Endodermal cell (in vitro differentiated cells): ENCODE results near the gene MRGPRE. TPM values are rescaled to one million over a fixed set of nuclear protein-coding genes. Genes with fewer than 3 reads are reported as not detected.

Experiments used
- DNase-seq: peaks from one replicate; pipeline ENCODE4 v3.0.0-alpha.2; 2017
- H3K27ac ChIP-seq: 2 replicates; pipeline ENCODE4 v1.5.1; 2013; ENCODE audit warnings: mild to moderate bottlenecking, low read depth, low read length, moderate library complexity
- H3K27me3 ChIP-seq: 2 replicates; pipeline ENCODE4 v1.6.1; 2013; ENCODE audit warnings: mild to moderate bottlenecking, low read length, moderate library complexity; ENCODE audit not compliant: insufficient read depth, control insufficient read depth, poor library complexity, severe bottlenecking
- H3K36me3 ChIP-seq: 2 replicates; pipeline ENCODE4 v1.7.0; 2013; ENCODE audit warnings: mild to moderate bottlenecking, low read length, moderate library complexity; ENCODE audit not compliant: control insufficient read depth, insufficient read depth
- H3K4me1 ChIP-seq: one replicate; pipeline ENCODE4 v1.7.0; 2013; ENCODE audit warnings: low read length; ENCODE audit not compliant: control insufficient read depth, insufficient read depth
- H3K4me3 ChIP-seq: 2 replicates; pipeline ENCODE4 v1.5.1; 2013; ENCODE audit warnings: mild to moderate bottlenecking, low read length, moderate library complexity
- H3K9ac ChIP-seq: 2 replicates; pipeline ENCODE4 v1.6.1; 2013; ENCODE audit warnings: mild to moderate bottlenecking, low read length, moderate library complexity; ENCODE audit not compliant: poor library complexity, severe bottlenecking; ENCODE audit errors: extremely low read depth
- H3K9me3 ChIP-seq: 2 replicates; pipeline ENCODE4 v1.6.1; 2013; ENCODE audit warnings: mild to moderate bottlenecking, low read length, moderate library complexity; ENCODE audit not compliant: control insufficient read depth
- H3K27ac Mint-ChIP-seq: 2 replicates; pipeline ENCODE4 v1.8.0; 2020; ENCODE audit warnings: mixed read lengths
- H3K27me3 Mint-ChIP-seq: 2 replicates; pipeline ENCODE4 v1.8.0; 2021; ENCODE audit warnings: mild to moderate bottlenecking, mixed read lengths; ENCODE audit not compliant: insufficient read depth
- H3K36me3 Mint-ChIP-seq: 2 replicates; pipeline ENCODE4 v1.8.0; 2020; ENCODE audit warnings: low read depth, mixed read lengths
- H3K4me1 Mint-ChIP-seq: 2 replicates; pipeline ENCODE4 v1.8.0; 2020; ENCODE audit warnings: mixed read lengths
- H3K4me3 Mint-ChIP-seq: 2 replicates; pipeline ENCODE4 v1.8.0; 2020; ENCODE audit warnings: mild to moderate bottlenecking, moderate library complexity, mixed read lengths
- H3K9me3 Mint-ChIP-seq: 2 replicates; pipeline ENCODE4 v1.8.0; 2020; ENCODE audit warnings: mild to moderate bottlenecking, mixed read lengths
- CTCF ChIP-seq: fragments of 200-600 bp; sonication (generic); conservative IDR thresholded peaks from 2 replicates; pipeline ENCODE4 v1.5.0; 2021; ENCODE audit warnings: antibody characterized with exemption, mild to moderate bottlenecking
- WGBS, 2 experiments: methylation state at CpG; one replicate each; pipeline versions ENCODE4 v1.1.5 to v1.1.7; 2013; ENCODE audit warnings: missing lambda C conversion rate in 2 of 2, mixed read lengths in 1 of 2; ENCODE audit not compliant: insufficient coverage in 1 of 2, insufficient read length in 1 of 2; 5-methylcytosine and 5-hydroxymethylcytosine counted together
- total RNA-seq, 2 donors: library from RNA; stranded (reverse); fragmentation: NEBNext Ultra II Directional in 1 of 2; extraction: Animal tissue kit (Norgen Biotek cat#: 25700) in 1 of 2; gene quantifications; 2 replicates in 1 of 2; 3 replicates in 1 of 2; pipeline ENCODE4 v1.2.1, GENCODE V29; 2021

The MRGPRE gene
- total RNA-seq, 2 donors from 2014 or later, result not detected

- no peak overlapping the region for H3K4me3 Mint-ChIP-seq
- peaks cover 43% of the 10 kb centered on the region for H3K9me3 Mint-ChIP-seq
- no peaks in the 10 kb centered on the region for H3K4me1 ChIP-seq
- H3K36me3 Mint-ChIP-seq, result no peaks in the 10 kb centered on the region
- no peaks in the 10 kb centered on the region for H3K36me3 ChIP-seq
- no peak overlapping the region for H3K27ac ChIP-seq
- WGBS, 2 experiments, result 86 to 90% methylated on average over 1 of the region's 1 CpG
- H3K27me3 Mint-ChIP-seq, result no peaks in the 10 kb centered on the region
- no peaks in the 10 kb centered on the region for H3K4me1 Mint-ChIP-seq
- no peak overlapping the region for H3K9ac ChIP-seq
- H3K4me3 ChIP-seq, result peak overlapping the region; percentile 62
- no peaks in the 10 kb centered on the region for H3K27me3 ChIP-seq
- no peak overlapping the region for H3K27ac Mint-ChIP-seq
- TF ChIP-seq CTCF, result no peak
- peaks cover 52% of the 10 kb centered on the region for H3K9me3 ChIP-seq
- DNase-seq, result no peak
These were observed 11.7 kb upstream of the MRGPRE start for GRCh38 chr11:3243880-3244279.

DNA sequence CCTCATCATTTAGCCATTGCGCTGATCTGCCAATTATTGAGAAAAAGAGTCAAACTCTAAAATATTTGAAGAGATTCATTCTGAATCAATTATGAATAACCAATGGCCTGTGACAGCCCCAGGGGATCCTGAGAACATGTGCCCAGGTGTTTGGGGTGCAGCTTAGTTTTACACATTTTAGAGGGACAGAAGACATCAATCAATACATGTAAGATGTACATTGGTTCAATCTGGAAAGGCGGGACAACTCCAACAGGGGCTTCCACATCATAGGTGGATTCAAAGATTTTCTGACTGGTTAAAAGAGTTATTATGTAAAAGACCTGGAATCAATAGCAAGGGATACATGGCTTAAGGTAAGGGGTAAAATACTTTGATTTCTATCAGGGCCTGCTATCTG lies 4.9 kb upstream of the MRGPRE start:
- peaks cover 7% of the 10 kb centered on the region for H3K4me1 Mint-ChIP-seq
- no peaks in the 10 kb centered on the region for H3K36me3 ChIP-seq
- H3K9ac ChIP-seq, result no peak overlapping the region
- H3K4me3 ChIP-seq, result no peak overlapping the region
- H3K4me3 Mint-ChIP-seq, result no peak overlapping the region
- H3K27ac Mint-ChIP-seq, result no peak overlapping the region
- DNase-seq, result no peak
- H3K9me3 ChIP-seq, result peaks cover 14% of the 10 kb centered on the region
- TF ChIP-seq CTCF, result no peak
- H3K9me3 Mint-ChIP-seq, result peaks cover 8% of the 10 kb centered on the region
- no peaks in the 10 kb centered on the region for H3K27me3 ChIP-seq
- H3K27ac ChIP-seq, result no peak overlapping the region
- 98 to 100% methylated on average over 1 to 2 of the region's 2 CpGs for WGBS, 2 experiments
- no peaks in the 10 kb centered on the region for H3K4me1 ChIP-seq
- no peaks in the 10 kb centered on the region for H3K36me3 Mint-ChIP-seq
- peaks cover 32% of the 10 kb centered on the region for H3K27me3 Mint-ChIP-seq

- Histone ChIP-seq H3K27me3 (no peaks in the 10 kb centered on the region), H3K4me1 (no peaks in the 10 kb centered on the region), H3K27ac (no peak overlapping the region), H3K4me3 (no peak overlapping the region), H3K9ac (no peak overlapping the region), H3K9me3 (no peaks in the 10 kb centered on the region), H3K36me3 (no peaks in the 10 kb centered on the region)
- TF ChIP-seq CTCF, result no peak
- H3K36me3 Mint-ChIP-seq, result no peaks in the 10 kb centered on the region
- no peaks in the 10 kb centered on the region for H3K9me3 Mint-ChIP-seq
- H3K4me3 Mint-ChIP-seq, result no peak overlapping the region
- H3K27ac Mint-ChIP-seq, result no peak overlapping the region
- peaks cover 7% of the 10 kb centered on the region for H3K4me1 Mint-ChIP-seq
- no peak for DNase-seq
- H3K27me3 Mint-ChIP-seq, result peaks cover 33% of the 10 kb centered on the region
- 75 to 77% methylated on average over 7 of the region's 7 CpGs for WGBS, 2 experiments
These were observed 2.6 kb upstream of the MRGPRE start for GRCh38 chr11:3234846-3235245.
